Endothelial cell (in vitro differentiated cells): ENCODE results near the gene UBE2U. TPM values are rescaled to one million over a fixed set of nuclear protein-coding genes. Genes with fewer than 3 reads are reported as not detected.

Experiments used
- DNase-seq: peaks from one replicate; pipeline ENCODE4 v3.0.0; 2021; ENCODE audit warnings: low spot score
- H3K27ac Mint-ChIP-seq: one replicate; pipeline ENCODE4 v1.8.0; 2021; ENCODE audit warnings: mixed read lengths, inconsistent platforms; ENCODE audit not compliant: unreplicated experiment
- H3K27me3 Mint-ChIP-seq: one replicate; pipeline ENCODE4 v1.8.0; 2021; ENCODE audit warnings: mild to moderate bottlenecking, moderate library complexity, mixed read lengths, inconsistent platforms; ENCODE audit not compliant: unreplicated experiment
- H3K36me3 Mint-ChIP-seq: one replicate; pipeline ENCODE4 v1.8.0; 2021; ENCODE audit warnings: mild to moderate bottlenecking, low read depth, mixed read lengths, inconsistent platforms; ENCODE audit not compliant: unreplicated experiment
- H3K4me1 Mint-ChIP-seq: one replicate; pipeline ENCODE4 v1.8.0; 2021; ENCODE audit warnings: mild to moderate bottlenecking, mixed read lengths, inconsistent platforms; ENCODE audit not compliant: unreplicated experiment
- H3K4me3 Mint-ChIP-seq: one replicate; pipeline ENCODE4 v1.8.0; 2021; ENCODE audit warnings: mild to moderate bottlenecking, mixed read lengths, inconsistent platforms; ENCODE audit not compliant: unreplicated experiment
- H3K9me3 Mint-ChIP-seq: one replicate; pipeline ENCODE4 v1.8.0; 2021; ENCODE audit warnings: mixed read lengths, inconsistent platforms; ENCODE audit not compliant: unreplicated experiment
- total RNA-seq: library from RNA; stranded (reverse); fragmentation: NEBNext Ultra II Directional; extraction: Animal tissue kit (Norgen Biotek cat#: 25700); gene quantifications from one replicate; pipeline ENCODE4 v1.2.1, GENCODE V29; 2021; ENCODE audit not compliant: unreplicated experiment
- TF ChIP-seq, protein P1 (sequence below): fragments of 200-600 bp; sonication (generic); IDR thresholded peaks from one replicate; pipeline ENCODE4 v1.5.0; 2021; ENCODE audit warnings: antibody characterized with exemption; ENCODE audit not compliant: unreplicated experiment

Gene UBE2U
- total RNA-seq, 1 donor from 2014 or later, result not detected

DNA sequence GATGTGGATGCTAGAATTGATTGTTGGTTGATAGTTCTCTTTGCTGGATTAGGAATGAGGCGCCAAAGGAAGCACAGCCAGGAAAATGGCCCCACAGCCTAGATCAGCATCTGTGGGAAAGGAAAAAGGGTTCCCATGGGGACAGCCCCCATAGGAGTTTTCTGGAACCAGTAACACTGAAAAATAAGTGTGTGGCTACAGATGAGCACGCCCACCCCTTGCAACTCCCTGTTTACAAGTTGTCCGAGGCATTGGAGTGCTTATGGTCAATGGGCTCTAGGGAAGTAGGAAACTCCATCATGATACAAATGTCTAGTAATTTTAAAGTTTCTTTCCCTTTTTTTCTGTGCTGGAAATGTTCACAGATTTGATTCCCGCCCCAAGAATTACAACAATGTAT is 23.8 kb upstream of the UBE2U start:
- Mint-ChIP-seq H3K27ac (no peak overlapping the region), H3K9me3 (no peaks in the 10 kb centered on the region), H3K4me3 (no peak overlapping the region), H3K36me3 (peaks cover 7% of the 10 kb centered on the region), H3K4me1 (no peaks in the 10 kb centered on the region), H3K27me3 (no peaks in the 10 kb centered on the region)
- TF ChIP-seq, protein P1, sequence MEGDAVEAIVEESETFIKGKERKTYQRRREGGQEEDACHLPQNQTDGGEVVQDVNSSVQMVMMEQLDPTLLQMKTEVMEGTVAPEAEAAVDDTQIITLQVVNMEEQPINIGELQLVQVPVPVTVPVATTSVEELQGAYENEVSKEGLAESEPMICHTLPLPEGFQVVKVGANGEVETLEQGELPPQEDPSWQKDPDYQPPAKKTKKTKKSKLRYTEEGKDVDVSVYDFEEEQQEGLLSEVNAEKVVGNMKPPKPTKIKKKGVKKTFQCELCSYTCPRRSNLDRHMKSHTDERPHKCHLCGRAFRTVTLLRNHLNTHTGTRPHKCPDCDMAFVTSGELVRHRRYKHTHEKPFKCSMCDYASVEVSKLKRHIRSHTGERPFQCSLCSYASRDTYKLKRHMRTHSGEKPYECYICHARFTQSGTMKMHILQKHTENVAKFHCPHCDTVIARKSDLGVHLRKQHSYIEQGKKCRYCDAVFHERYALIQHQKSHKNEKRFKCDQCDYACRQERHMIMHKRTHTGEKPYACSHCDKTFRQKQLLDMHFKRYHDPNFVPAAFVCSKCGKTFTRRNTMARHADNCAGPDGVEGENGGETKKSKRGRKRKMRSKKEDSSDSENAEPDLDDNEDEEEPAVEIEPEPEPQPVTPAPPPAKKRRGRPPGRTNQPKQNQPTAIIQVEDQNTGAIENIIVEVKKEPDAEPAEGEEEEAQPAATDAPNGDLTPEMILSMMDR, result no peak
- DNase-seq, result no peak

DNA sequence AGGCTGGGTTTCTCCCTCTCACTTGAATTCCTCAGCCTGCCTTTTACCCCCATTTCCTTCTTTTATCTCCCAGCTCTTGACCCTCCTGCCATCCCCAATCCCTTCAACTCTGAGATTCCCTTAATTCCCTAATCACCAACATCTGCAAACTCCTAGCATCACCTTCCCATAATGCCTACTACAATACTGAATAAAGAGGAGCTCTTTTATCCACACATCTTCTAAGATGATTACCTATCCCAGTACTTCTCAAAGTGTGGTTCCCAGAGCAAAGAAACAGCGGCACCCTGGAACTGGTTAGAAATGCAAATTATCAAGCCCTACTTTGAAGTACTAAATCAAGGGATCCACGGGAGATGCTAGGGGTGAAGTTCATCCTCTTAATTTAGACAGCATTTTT is 21.2 kb upstream of the UBE2U start:
- H3K27ac Mint-ChIP-seq, result no peak overlapping the region
- no peak for DNase-seq
- H3K4me3 Mint-ChIP-seq, result no peak overlapping the region
- TF ChIP-seq, protein P1, result no peak
- no peaks in the 10 kb centered on the region for H3K9me3 Mint-ChIP-seq
- H3K27me3 Mint-ChIP-seq, result peaks cover under 1% of the 10 kb centered on the region
- H3K36me3 Mint-ChIP-seq, result peaks cover 7% of the 10 kb centered on the region
- H3K4me1 Mint-ChIP-seq, result no peaks in the 10 kb centered on the region

DNA sequence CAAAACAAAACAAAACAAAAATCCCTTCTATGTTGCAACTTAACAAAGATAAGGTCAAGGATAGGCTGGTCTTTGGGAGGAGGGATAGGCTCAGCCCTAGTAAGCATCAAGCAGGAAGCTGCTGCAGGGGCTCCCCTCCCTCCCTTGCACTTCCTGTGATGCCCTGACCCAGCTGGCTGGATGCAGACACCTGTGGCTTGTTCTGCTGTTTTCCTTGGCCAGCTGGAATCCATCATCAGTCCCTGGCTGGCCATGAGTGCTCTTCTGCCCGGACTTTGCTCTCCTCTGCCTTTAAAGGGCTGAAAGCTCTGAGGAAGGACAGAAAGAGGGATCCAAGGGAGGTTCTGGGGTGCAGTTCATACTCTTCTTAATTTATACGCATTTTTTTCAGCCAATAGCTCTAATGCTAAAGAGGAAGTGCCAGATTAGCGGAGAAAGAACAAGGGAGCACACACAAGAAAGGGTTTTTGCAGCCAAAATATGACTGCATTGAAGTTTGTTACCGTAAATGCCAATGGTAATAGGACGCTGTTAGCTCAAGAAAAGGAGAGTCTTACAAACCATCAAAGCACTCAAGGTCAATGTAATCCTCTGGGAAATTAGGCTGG is 19.9 kb upstream of the UBE2U start:
- H3K36me3 Mint-ChIP-seq, result peaks cover 2% of the 10 kb centered on the region
- DNase-seq, result no peak
- peaks cover 3% of the 10 kb centered on the region for H3K27me3 Mint-ChIP-seq
- no peak overlapping the region for H3K27ac Mint-ChIP-seq
- H3K9me3 Mint-ChIP-seq, result no peaks in the 10 kb centered on the region
- no peak overlapping the region for H3K4me3 Mint-ChIP-seq
- H3K4me1 Mint-ChIP-seq, result no peaks in the 10 kb centered on the region
- TF ChIP-seq, protein P1, result no peak

DNA sequence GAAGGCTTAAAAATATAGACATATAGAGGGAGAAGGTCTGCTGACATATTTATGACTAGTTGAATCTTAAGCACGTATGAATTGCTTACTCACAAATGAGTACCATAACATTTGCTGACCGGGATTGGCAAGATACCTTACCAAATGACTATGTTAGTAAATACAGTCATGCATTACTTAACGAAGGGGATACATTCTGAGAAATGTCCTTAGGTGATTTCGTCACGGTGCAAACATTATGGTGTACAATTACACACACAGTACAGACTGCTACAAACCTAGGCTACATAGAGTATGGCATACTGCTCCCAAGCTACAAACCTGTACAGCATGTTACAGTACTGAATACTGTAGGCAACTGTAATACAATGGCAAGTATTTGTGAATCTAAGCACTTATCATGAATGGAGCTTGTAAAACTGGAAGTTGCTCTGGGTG is 19.4 kb upstream of the UBE2U start:
- no peak overlapping the region for H3K27ac Mint-ChIP-seq
- no peaks in the 10 kb centered on the region for H3K4me1 Mint-ChIP-seq
- H3K36me3 Mint-ChIP-seq, result no peaks in the 10 kb centered on the region
- H3K27me3 Mint-ChIP-seq, result peaks cover 3% of the 10 kb centered on the region
- TF ChIP-seq, protein P1, result no peak
- no peak for DNase-seq
- no peak overlapping the region for H3K4me3 Mint-ChIP-seq
- no peaks in the 10 kb centered on the region for H3K9me3 Mint-ChIP-seq

DNA sequence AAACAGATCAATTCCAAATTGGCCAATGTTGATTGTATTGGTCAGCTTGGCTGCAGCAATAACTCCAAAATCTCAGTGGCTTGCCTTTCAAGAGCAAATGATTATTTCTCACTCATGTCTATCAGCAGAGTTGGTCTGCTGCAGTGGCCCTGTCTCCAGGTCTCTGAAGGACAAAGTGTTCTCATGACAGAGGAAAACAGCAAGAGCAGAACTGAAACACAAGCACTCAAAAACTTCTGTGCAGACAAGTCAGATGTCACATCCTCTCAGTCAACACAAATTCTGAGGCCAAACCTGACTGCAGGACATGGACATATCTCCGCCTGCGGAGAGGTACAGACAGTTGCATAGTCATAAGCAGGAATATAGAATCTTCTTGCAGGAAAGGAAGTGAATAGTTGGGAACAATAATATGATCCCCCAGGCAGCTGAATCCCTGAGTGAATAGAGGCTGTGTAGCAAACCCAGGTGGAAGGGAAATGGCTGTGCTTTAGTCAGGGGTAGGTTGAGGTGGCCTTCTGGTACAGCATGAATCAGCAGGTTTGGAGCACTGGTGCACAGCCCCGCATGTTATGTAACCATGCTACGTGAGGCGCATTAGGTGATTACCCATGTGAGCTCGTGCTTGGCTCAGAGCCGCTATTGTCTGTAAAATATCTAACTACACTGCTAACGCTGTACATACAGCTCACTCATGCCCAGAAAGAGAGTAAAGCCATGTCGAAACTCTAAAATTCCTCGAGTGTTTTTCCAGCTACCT is 17.1 kb upstream of the UBE2U start:
- no peaks in the 10 kb centered on the region for H3K36me3 Mint-ChIP-seq
- no peaks in the 10 kb centered on the region for H3K4me1 Mint-ChIP-seq
- no peaks in the 10 kb centered on the region for H3K9me3 Mint-ChIP-seq
- no peak for DNase-seq
- peaks cover 5% of the 10 kb centered on the region for H3K27me3 Mint-ChIP-seq
- H3K27ac Mint-ChIP-seq, result no peak overlapping the region
- no peak overlapping the region for H3K4me3 Mint-ChIP-seq
- TF ChIP-seq, protein P1, result no peak
